Astrocyte of the cerebellum (primary cell): ENCODE data around the gene CYSTM1.

Experiments used
- DNase-seq: peaks from one replicate; pipeline ENCODE4 v3.0.0-alpha.2; 2011; ENCODE audit warnings: low read depth
- H3K4me3 ChIP-seq: 2 replicates; pipeline ENCODE4 v1.5.1; 2011; ENCODE audit warnings: mild to moderate bottlenecking, low read depth, low read length, moderate library complexity
- in situ Hi-C: cut with HindIII; loops from 2 replicates; pipeline ENCODE4 v1.10.0; 2017; ENCODE audit warnings: low sequenced_read_pairs
- TF ChIP-seq, protein P1 (sequence below): IDR thresholded peaks from 2 replicates; pipeline ENCODE4 v1.5.1; 2012; ENCODE audit warnings: low read length, low read depth, moderate library complexity, mild to moderate bottlenecking; ENCODE audit errors: missing control alignments

CYSTM1 gene

GRCh38 chr5:140225396-140225795 is 50.4 kb downstream of the CYSTM1 start:
- DNase-seq, result no peak
- in situ Hi-C loops, result no loop called here
- H3K4me3 ChIP-seq, result no peak overlapping the region
- TF ChIP-seq, protein P1, sequence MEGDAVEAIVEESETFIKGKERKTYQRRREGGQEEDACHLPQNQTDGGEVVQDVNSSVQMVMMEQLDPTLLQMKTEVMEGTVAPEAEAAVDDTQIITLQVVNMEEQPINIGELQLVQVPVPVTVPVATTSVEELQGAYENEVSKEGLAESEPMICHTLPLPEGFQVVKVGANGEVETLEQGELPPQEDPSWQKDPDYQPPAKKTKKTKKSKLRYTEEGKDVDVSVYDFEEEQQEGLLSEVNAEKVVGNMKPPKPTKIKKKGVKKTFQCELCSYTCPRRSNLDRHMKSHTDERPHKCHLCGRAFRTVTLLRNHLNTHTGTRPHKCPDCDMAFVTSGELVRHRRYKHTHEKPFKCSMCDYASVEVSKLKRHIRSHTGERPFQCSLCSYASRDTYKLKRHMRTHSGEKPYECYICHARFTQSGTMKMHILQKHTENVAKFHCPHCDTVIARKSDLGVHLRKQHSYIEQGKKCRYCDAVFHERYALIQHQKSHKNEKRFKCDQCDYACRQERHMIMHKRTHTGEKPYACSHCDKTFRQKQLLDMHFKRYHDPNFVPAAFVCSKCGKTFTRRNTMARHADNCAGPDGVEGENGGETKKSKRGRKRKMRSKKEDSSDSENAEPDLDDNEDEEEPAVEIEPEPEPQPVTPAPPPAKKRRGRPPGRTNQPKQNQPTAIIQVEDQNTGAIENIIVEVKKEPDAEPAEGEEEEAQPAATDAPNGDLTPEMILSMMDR, result no peak

DNA sequence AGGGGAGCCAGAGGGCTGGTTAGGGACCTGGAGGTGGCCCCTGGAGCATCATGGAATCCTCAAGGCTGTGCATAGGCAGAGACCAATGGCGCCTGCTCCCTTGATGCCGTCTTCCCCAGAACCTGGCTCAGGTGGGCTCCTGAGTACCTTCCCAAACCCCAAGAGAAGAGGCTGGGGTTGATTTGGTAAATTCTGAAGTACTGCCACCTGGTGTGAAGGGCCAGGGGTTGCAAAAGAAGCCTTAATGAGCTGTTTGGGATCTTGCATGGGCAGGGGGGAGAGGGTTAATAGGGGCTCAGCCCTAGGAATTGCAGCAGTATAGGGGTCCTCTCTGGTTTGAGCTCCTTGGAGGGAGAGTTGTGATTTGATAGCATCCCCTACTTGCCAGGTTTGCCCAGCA is 52.1 kb downstream of the CYSTM1 start:
- H3K4me3 ChIP-seq, result no peak overlapping the region
- DNase-seq, result no peak
- TF ChIP-seq, protein P1, result no peak
- in situ Hi-C loops, result no loop called here

DNA sequence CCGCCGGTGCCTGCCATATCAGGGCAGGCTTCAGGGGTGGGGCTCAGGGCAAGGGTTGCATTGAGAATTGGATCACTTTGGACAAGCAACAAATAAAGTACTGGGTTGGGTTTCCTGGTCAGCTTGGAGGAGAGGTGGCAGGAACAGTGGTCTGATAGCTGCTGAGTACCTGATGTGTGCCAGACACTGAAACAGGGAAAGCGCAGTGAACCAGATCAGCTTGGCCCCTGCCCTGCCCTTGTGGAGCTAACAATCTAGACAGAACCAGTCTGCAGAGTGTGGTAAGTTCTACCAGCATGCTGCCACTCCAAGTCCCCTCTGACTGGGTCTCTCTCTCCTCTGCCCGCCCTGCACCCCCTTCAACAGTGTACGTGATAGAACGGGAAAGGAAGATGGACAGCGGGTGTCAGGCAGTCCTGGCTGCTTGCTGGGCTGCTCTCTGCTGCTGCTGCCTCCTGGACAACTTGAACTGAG is 53.4 kb downstream of the CYSTM1 start:
- no peak overlapping the region for H3K4me3 ChIP-seq
- TF ChIP-seq, protein P1, result no peak
- in situ Hi-C loops, result no loop called here
- no peak for DNase-seq

DNA sequence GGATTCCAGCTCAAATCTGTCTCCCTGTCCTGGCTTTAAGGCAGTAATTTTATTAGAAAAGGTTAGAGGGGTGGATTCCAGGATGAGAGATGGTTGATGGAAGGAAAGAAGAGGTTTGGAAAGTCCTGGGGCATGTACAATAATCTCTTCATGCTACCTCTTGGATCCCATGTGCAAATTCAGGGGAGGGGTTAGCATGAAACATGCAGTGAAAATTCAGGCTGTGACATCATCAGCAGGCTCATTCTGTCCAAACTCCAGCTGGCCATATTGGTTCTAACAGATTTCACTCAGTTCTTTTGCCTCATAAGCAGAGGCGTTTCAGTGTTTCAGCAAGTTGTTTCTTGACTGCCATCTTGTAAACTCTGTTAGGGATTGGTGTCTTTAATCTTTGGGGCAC is 55.4 kb downstream of the CYSTM1 start:
- TF ChIP-seq, protein P1, result no peak
- in situ Hi-C loops, result loop anchor here (5.0 kb wide), 1 partner anchor 117 kb away; the partner anchor contains the start of gene HBEGF
- no peak overlapping the region for H3K4me3 ChIP-seq
- DNase-seq, result no peak

- H3K4me3 ChIP-seq, result no peak overlapping the region
- DNase-seq, result no peak
- in situ Hi-C loops, result loop anchor here (5.0 kb wide), 1 partner anchor 115 kb away; the partner anchor contains the start of gene HBEGF
- TF ChIP-seq, protein P1, result no peak
Measured at GRCh38 chr5:140232731-140233130, 57.7 kb downstream of the CYSTM1 start.

DNA sequence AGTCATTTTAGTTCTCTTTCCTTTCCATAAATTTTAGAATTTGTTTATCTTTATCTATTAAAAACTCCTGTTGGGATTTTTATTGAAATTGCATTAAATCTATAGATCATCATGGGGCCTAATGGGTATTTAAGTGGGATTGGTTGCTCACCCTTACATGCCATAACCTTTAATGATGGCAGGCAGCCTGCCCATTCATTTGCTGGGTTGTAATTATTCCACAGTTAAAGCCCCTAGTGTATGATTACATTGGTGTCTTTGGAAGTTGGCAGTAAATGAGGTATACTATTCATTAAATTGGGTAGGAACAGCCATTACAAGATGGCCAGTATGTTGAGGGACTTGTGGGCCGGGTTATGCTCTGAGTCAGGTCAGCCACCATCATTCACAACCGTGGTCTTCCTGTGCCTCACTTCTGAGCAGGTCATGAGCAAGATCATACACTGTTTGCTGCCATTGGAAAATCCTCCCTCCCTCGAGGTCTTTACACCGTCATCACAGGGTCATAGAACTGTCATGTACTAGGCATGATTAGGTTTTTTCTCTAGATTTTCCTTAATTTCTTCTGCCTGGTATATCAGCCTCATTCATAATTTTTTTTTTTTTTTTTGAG is 59.5 kb downstream of the CYSTM1 start:
- H3K4me3 ChIP-seq, result no peak overlapping the region
- no peak for DNase-seq
- TF ChIP-seq, protein P1, result no peak
- in situ Hi-C loops, result loop anchor here (5.0 kb wide), 1 partner anchor 113 kb away; the partner anchor contains the start of gene HBEGF
